LNCaP clone FGC (cell line): ENCODE results near the gene OPN4.

Experiments
- DNase-seq: peaks from one replicate; pipeline ENCODE4 v3.0.0-alpha.2; 2011; ENCODE audit warnings: low read depth
- H3K4me3 ChIP-seq: 2 replicates; pipeline ENCODE4 v1.5.1; 2011; ENCODE audit warnings: mild to moderate bottlenecking, low read depth, low read length, control low read depth
- TF ChIP-seq, protein P1 (sequence below): IDR thresholded peaks from 2 replicates; pipeline ENCODE4 v1.5.1; 2012; ENCODE audit warnings: mild to moderate bottlenecking; ENCODE audit not compliant: control insufficient read depth, insufficient read depth; ENCODE audit errors: extremely low read depth

OPN4 gene

DNA sequence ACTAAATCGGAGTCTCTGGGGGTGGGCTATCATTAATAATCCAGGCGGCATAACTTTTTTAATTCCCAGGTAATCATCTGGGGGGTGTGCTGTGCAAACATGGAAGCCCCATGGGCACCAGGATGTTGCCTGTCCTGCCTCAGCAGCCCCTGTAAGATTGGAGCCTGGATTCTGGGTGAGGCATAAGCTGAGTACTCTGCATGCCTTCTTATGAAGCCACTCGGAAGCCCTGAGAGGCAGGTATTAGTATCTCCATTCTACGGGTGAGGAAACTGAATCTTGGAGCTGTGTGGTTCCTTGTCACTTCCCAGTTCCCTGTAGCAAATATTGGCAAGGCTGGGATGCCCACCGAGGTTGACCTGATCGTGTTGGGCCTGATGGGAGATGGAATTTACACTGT, 7.4 kb upstream of the OPN4 start:
- DNase-seq: no peak
- TF ChIP-seq, protein P1, sequence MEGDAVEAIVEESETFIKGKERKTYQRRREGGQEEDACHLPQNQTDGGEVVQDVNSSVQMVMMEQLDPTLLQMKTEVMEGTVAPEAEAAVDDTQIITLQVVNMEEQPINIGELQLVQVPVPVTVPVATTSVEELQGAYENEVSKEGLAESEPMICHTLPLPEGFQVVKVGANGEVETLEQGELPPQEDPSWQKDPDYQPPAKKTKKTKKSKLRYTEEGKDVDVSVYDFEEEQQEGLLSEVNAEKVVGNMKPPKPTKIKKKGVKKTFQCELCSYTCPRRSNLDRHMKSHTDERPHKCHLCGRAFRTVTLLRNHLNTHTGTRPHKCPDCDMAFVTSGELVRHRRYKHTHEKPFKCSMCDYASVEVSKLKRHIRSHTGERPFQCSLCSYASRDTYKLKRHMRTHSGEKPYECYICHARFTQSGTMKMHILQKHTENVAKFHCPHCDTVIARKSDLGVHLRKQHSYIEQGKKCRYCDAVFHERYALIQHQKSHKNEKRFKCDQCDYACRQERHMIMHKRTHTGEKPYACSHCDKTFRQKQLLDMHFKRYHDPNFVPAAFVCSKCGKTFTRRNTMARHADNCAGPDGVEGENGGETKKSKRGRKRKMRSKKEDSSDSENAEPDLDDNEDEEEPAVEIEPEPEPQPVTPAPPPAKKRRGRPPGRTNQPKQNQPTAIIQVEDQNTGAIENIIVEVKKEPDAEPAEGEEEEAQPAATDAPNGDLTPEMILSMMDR: no peak
- H3K4me3 ChIP-seq: no peak overlapping the region

DNA sequence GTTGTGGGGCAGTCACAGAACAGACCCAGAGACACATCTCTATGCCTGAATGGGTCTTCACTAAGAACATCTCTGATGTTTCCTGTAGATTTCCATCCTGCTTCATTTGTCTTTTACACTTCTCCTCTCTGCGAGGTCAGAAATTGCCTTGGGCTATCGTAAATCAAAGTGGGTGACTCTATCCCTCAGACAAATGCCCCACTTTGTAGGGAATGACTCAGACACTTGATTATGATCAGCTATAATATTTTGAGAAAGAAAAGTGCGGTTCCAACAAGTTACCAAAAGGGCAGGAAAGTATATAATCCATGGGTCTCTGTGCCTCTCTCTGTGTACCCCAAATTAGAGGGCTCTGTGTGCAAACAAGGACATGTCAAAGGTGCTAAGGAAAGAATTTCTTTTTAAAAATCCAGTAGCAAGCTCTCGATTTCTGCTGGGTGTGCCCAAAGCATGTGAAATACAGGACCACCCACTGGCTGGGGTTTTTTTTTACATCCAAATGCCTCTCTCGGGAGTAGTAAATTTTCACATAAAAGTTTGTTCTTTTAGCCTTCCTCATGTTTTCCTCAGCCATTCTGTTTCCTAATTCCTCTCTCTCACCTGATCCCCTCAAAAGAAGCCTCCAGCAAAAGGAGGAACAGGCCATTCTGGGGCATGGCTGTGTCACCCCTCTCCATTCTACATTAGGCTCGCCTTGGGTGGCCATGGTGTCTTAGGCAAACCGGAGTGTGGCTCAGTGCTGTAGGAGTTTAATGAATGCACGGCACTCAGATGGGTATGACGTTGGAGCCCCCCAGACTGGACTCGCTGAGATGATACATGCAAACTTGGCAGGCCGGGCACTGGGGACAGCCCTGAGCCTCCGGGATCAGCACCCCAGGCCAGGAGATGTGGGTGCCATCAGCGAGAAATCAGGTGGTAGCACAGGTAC, 6.3 kb upstream of the OPN4 start:
- TF ChIP-seq, protein P1: no peak
- H3K4me3 ChIP-seq: no peak overlapping the region
- no peak for DNase-seq

DNA sequence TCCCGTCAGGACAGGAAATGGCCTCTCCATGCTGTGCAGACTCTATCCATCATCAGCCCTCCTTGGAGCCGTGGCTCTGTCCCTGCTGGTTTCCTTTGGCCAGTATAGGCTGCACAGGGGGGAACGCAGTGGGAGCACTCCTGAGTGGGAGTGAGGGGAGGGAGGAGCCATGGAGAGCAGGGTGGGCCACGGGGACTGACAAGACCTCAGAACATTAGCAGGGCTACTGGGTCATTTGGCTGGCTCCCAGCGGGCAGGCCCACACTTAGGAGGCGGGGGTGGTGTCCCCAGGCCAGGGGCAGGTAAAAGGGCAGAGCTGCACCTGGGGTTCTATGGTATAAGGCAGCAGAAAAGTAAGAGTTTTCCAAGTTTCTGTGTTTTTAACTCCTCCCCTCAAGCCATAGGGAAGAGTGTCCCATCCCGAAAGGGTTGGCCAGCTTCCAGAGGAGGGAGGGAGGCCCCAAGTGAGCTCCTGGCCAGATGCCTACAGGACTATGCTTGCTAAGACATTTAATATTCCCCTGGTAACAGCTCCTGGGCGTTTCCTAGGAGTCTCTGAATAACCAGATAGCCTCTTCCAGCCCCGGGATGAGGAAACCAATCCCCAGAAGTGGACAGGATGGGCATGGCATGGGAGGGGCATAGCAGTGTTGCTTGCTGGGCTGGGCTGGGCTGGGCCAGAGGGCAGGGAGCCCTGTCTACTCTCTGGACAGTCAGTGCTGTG, 5.5 kb upstream of the OPN4 start:
- DNase-seq: peak; percentile 62
- TF ChIP-seq, protein P1: no peak
- no peak overlapping the region for H3K4me3 ChIP-seq

DNA sequence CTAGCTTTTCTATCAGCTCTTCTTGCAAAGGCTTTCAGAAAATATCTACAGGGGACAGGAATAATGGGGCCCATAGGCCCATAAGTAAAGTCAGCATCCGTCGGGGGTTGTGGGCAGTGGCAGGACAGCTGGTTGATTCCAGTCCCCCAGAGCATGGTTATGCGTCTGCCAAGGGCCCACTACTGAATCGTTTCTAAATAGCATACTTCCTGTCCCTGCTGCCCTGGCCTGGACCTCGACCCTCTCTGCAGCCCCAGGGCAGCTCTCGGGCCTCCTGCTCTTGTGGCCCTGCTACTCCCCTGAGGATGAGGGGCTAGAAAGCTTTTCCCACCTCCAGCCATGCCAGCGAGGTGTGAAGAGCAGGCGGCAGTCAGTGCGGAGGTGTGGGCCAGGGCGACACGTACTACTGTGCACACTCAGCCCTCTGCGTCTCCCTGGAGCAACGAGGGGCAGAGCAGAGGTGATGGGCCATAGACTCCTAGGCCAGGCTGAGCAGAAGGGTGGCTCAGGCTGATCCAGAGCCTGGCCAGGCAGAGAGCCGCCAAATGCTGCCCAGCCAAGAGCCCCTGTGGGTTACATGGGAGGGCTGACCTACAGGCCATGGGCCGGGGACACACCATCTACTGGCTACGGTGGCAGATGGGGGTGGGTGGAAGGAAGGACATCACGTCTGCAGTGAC, 4.7 kb upstream of the OPN4 start:
- H3K4me3 ChIP-seq: no peak overlapping the region
- TF ChIP-seq, protein P1: no peak
- no peak for DNase-seq

DNA sequence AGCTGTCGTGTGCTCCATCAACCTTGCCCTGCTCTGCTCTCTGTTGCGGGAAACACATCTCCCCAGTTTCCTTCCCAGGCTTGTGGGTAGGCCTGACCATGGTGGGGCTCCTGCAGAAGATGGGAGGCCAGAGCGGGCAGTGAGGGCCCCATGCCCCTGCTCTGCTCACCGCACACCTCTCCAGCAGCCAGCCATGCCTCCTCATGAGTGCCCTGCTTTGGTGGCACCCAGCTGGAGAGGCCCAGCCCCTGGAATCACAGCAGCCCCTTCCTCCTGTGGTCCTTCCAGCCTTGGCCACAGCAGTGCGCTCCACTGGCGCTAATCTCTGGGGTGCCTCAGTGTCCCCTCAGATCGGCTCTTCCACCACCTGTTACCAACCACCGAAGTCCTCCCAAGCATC, 4.2 kb upstream of the OPN4 start:
- TF ChIP-seq, protein P1: no peak
- DNase-seq: no peak
- no peak overlapping the region for H3K4me3 ChIP-seq

GRCh38 chr10:86651021-86651471, 3.3 kb upstream of the OPN4 start:
- TF ChIP-seq, protein P1: no peak
- H3K4me3 ChIP-seq: no peak overlapping the region
- no peak for DNase-seq
